GM19025 (cell line): ENCODE data around the gene OR2AK2.

Source experiments
- ATAC-seq: cut with Tn5 transposase; IDR thresholded peaks from one replicate; pipeline ENCODE4 v1.9.1; 2021; ENCODE audit warnings: mild to moderate bottlenecking, low read depth, moderate library complexity; ENCODE audit not compliant: unreplicated experiment

The OR2AK2 gene

DNA sequence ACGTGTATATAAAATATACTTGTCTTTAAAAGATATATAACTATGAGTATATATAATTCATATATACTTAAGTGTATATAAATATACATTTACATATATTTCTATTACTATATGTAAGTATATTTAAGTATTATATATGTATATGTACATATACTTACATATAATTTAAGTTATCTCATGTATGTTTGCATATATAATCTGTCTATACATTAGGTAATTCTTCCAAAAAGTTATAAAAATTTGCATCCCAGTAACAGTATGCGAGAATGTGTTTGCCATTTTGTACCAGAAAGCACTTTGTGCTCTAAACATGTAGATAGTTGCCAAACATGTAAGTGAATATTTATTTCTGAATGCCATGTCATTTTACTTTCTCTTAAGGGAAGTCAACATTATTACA is at the start of gene OR2AK2:
Gene OR2AK2 (plus strand): TSS at position 301 of the 400 bp plus-strand sequence. CDS start 144 bp downstream, outside the sequence.
- no peak for ATAC-seq

GRCh38 chr1:247919952-247920351 is 45.1 kb upstream of the OR2AK2 start, which contains the start of gene OR2T8:
TSS of gene OR2T8 (plus strand) at chr1:247920252. CDS start at chr1:247921018, 766 bp downstream.
- ATAC-seq = no peak

GRCh38 chr1:247923941-247924340 is 41.1 kb upstream of the OR2AK2 start:
- ATAC-seq = no peak

- ATAC-seq = no peak
Observed at GRCh38 chr1:247924868-247925267, 40.2 kb upstream of the OR2AK2 start, which contains the start of gene OR2AJ1. TSS of gene OR2AJ1 (plus strand) at chr1:247924889. CDS start at chr1:247933769, 8,880 bp downstream.

- ATAC-seq = no peak
Observed at GRCh38 chr1:247933989-247934388, 31.0 kb upstream of the OR2AK2 start.

GRCh38 chr1:247935781-247936180 is 29.3 kb upstream of the OR2AK2 start:
- no peak for ATAC-seq

- ATAC-seq = no peak
Observed at GRCh38 chr1:247936415-247936814, 28.6 kb upstream of the OR2AK2 start.

DNA sequence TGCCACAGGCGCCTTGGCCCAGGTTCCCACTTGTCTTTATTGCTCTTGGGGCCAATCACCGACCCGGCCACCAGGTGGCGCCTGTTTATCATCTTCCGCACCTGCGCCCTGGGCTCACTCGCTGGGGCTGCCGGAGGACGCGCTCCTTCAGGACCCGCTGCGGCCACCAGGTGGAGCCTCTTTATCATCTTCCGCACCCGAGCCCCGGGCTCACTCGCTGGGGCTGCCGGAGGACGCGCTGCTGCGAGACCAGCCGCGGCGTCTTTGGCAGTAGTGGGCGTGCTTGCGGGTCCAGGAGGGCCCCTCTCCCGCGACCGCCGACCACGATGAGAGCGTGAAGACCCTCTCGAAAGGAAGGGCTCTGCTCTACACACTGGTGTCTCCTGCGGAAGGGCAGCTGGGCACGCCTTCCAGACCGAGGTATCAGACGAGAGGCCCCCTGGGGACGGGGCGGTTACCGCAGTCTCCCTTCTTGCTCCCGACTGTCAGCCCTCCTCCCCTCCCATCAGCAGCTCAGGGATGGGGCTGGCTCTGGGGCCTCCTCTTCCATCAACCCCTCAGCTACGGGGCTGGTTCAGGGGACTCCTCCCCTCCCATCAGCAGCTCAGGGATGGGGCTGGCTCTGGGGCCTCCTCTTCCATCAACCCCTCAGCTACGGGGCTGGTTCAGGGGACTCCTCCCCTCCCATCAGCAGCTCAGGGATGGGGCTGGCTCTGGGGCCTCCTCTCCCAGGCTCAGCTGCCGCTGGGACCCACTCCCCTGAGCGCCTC is 27.9 kb upstream of the OR2AK2 start:
- peak; percentile 99 for ATAC-seq

- no peak for ATAC-seq
Observed at GRCh38 chr1:247942624-247943023, 22.4 kb upstream of the OR2AK2 start.

DNA sequence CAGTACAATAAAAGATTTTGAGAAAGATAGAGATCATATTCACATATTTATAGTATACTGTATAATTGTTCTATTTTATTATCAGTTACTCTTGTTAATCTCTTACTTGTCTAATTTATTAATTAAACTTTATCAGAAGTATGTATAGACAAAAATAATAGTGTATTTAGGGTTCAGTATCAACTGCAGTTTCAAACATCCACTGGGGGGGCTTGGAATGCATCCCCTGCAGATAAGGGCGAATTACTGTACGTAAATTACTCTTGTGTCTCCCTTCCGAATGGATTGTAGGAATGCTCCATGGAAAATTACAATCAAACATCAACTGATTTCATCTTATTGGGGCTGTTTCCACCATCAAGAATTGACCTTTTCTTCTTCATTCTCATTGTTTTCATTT is 16.5 kb upstream of the OR2AK2 start, which contains the start of gene OR2L8:
Gene OR2L8 (plus strand): TSS at position 301 of the 400 bp plus-strand sequence. CDS start 0 bp downstream, at position 301.
- no peak for ATAC-seq

GRCh38 chr1:247953408-247953807 is 11.6 kb upstream of the OR2AK2 start:
- no peak for ATAC-seq

DNA sequence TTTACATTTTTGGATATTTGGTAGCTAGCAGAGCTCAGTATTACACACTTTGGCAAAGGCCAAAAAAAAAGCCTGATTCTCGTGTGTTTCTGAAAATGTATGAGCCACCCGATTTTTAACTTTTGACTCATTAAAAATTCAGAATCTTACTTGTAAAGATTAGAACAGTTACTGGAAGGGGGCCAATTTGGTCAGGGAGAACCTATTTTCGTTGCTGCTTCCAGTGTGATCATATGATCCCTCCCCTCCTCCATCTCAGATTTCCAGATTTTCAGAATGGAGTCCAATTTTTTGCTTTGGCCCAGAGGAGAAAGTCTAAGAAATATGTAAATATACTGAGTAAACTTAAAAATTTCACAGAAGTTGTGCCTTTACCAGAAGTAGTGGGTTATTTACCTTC is 3.2 kb upstream of the OR2AK2 start:
- no peak for ATAC-seq

- ATAC-seq = no peak
Observed at GRCh38 chr1:247962911-247963588, 2.0 kb upstream of the OR2AK2 start.

- ATAC-seq = no peak
Observed at GRCh38 chr1:247966532-247967204, 1.6 kb downstream of the OR2AK2 start.

GRCh38 chr1:247992986-247993385 is 28.0 kb downstream of the OR2AK2 start:
- no peak for ATAC-seq

- no peak for ATAC-seq
Observed at GRCh38 chr1:247998811-247999210, 33.8 kb downstream of the OR2AK2 start.

GRCh38 chr1:248000169-248000568 is 35.1 kb downstream of the OR2AK2 start:
- no peak for ATAC-seq

GRCh38 chr1:248007778-248008177 is 42.7 kb downstream of the OR2AK2 start:
- no peak for ATAC-seq

GRCh38 chr1:248009681-248010080 is 44.6 kb downstream of the OR2AK2 start:
- ATAC-seq = no peak

DNA sequence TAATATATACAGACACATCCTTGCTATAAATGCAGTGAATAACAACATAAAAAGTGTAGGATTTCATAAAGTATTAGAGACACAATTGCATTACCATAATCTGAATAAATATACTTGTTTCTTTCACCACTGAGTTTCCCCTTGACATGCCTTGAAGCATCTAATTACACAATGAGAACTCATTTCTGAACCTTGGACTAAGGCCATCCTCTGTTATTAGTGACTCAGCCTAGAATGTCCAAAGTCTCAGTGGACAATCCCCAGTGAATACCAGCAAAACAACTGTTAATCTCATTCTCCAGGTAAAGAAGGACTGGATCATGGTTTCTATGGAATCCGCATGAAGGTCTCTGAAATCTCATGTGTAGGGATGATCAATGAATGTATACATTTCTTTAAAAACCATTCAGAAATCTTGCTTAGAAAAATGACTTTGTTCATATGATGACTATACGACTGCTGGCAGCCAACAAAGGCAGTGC is 48.2 kb downstream of the OR2AK2 start, which contains the start of gene OR2L5:
Gene OR2L5 (plus strand): TSS at position 432 of the 482 bp plus-strand sequence. CDS start 8,288 bp downstream, outside the sequence.
- no peak for ATAC-seq

- no peak for ATAC-seq
Observed at GRCh38 chr1:248015803-248016202, 50.8 kb downstream of the OR2AK2 start.
